HUES64 (cell line): ENCODE data around the gene HIVEP3.

Experiments used
- H3K27ac ChIP-seq: 2 replicates; pipeline ENCODE4 v1.7.0; 2013; ENCODE audit warnings: low read depth, low read length, inconsistent platforms
- H3K27me3 ChIP-seq: 2 replicates; pipeline ENCODE4 v1.6.1; 2013; ENCODE audit warnings: mild to moderate bottlenecking, low read length; ENCODE audit not compliant: insufficient read depth
- H3K36me3 ChIP-seq: 2 replicates; pipeline ENCODE4 v1.6.1; 2013; ENCODE audit warnings: mild to moderate bottlenecking, low read length; ENCODE audit not compliant: insufficient read depth
- H3K4me1 ChIP-seq: 2 replicates; pipeline ENCODE4 v1.6.1; 2013; ENCODE audit warnings: mild to moderate bottlenecking, low read length, moderate library complexity; ENCODE audit not compliant: insufficient read depth
- H3K4me3 ChIP-seq: 2 replicates; pipeline ENCODE4 v1.5.1; 2013; ENCODE audit warnings: mild to moderate bottlenecking, low read length, moderate library complexity
- H3K9ac ChIP-seq: 2 replicates; pipeline ENCODE4 v1.6.1; 2013; ENCODE audit warnings: mild to moderate bottlenecking, low read depth, low read length
- H3K9me3 ChIP-seq: 2 replicates; pipeline ENCODE4 v1.6.1; 2013; ENCODE audit warnings: low read depth, low read length; ENCODE audit not compliant: insufficient read depth
- WGBS: fragments of 150-250, 120-280 bp; methylation state at CpG from one replicate; pipeline ENCODE4 v1.1.7; 2013; ENCODE audit warnings: missing lambda C conversion rate; 5-methylcytosine and 5-hydroxymethylcytosine counted together

HIVEP3 gene

GRCh38 chr1:41611932-41612450 lies 306.7 kb downstream of the HIVEP3 start:
- Histone ChIP-seq H3K27ac (no peak overlapping the region), H3K9me3 (no peaks in the 10 kb centered on the region), H3K4me1 (no peaks in the 10 kb centered on the region), H3K36me3 (no peaks in the 10 kb centered on the region), H3K4me3 (no peak overlapping the region), H3K27me3 (no peaks in the 10 kb centered on the region), H3K9ac (no peak overlapping the region)
- 93% methylated on average over 6 of the region's 6 CpGs for WGBS

- Histone ChIP-seq H3K9ac (no peak overlapping the region), H3K4me1 (no peaks in the 10 kb centered on the region), H3K9me3 (no peaks in the 10 kb centered on the region), H3K27ac (no peak overlapping the region), H3K27me3 (no peaks in the 10 kb centered on the region), H3K4me3 (no peak overlapping the region), H3K36me3 (no peaks in the 10 kb centered on the region)
- 88% methylated on average over 17 of the region's 17 CpGs for WGBS
Observed at GRCh38 chr1:41611068-41611931, 307.4 kb downstream of the HIVEP3 start.

GRCh38 chr1:41610361-41610760 lies 308.4 kb downstream of the HIVEP3 start:
- H3K27me3 ChIP-seq: no peaks in the 10 kb centered on the region
- H3K27ac ChIP-seq: no peak overlapping the region
- no peaks in the 10 kb centered on the region for H3K9me3 ChIP-seq
- no peak overlapping the region for H3K4me3 ChIP-seq
- no peaks in the 10 kb centered on the region for H3K4me1 ChIP-seq
- 88% methylated on average over 4 of the region's 4 CpGs for WGBS
- no peaks in the 10 kb centered on the region for H3K36me3 ChIP-seq
- H3K9ac ChIP-seq: no peak overlapping the region

GRCh38 chr1:41609166-41609883 lies 309.4 kb downstream of the HIVEP3 start:
- no peak overlapping the region for H3K4me3 ChIP-seq
- no peaks in the 10 kb centered on the region for H3K4me1 ChIP-seq
- no peak overlapping the region for H3K27ac ChIP-seq
- no peaks in the 10 kb centered on the region for H3K9me3 ChIP-seq
- no peaks in the 10 kb centered on the region for H3K27me3 ChIP-seq
- no peak overlapping the region for H3K9ac ChIP-seq
- H3K36me3 ChIP-seq: no peaks in the 10 kb centered on the region
- WGBS: 93% methylated on average over 10 of the region's 10 CpGs

- Histone ChIP-seq H3K9ac (no peak overlapping the region), H3K36me3 (no peaks in the 10 kb centered on the region), H3K27me3 (no peaks in the 10 kb centered on the region), H3K27ac (no peak overlapping the region), H3K4me3 (no peak overlapping the region), H3K4me1 (no peaks in the 10 kb centered on the region), H3K9me3 (no peaks in the 10 kb centered on the region)
- 88% methylated on average over 4 of the region's 4 CpGs for WGBS
Observed at GRCh38 chr1:41608211-41608610, 310.5 kb downstream of the HIVEP3 start.

- Histone ChIP-seq H3K27ac (no peak overlapping the region), H3K4me3 (no peak overlapping the region), H3K27me3 (no peaks in the 10 kb centered on the region), H3K9ac (no peak overlapping the region), H3K36me3 (no peaks in the 10 kb centered on the region), H3K9me3 (no peaks in the 10 kb centered on the region), H3K4me1 (no peaks in the 10 kb centered on the region)
- WGBS: 87% methylated on average over 5 of the region's 5 CpGs
Observed at GRCh38 chr1:41607808-41608207, 310.9 kb downstream of the HIVEP3 start.

GRCh38 chr1:41599912-41600311 lies 318.8 kb downstream of the HIVEP3 start:
- H3K27me3 ChIP-seq: no peaks in the 10 kb centered on the region
- no peak overlapping the region for H3K9ac ChIP-seq
- H3K36me3 ChIP-seq: no peaks in the 10 kb centered on the region
- WGBS: 81% methylated on average over 4 of the region's 5 CpGs
- H3K27ac ChIP-seq: no peak overlapping the region
- no peaks in the 10 kb centered on the region for H3K4me1 ChIP-seq
- no peak overlapping the region for H3K4me3 ChIP-seq
- peaks cover 4% of the 10 kb centered on the region; the same call in 1 of the 2 replicates for H3K9me3 ChIP-seq

- H3K27me3 ChIP-seq: no peaks in the 10 kb centered on the region
- H3K9ac ChIP-seq: no peak overlapping the region
- H3K36me3 ChIP-seq: no peaks in the 10 kb centered on the region
- no peak overlapping the region for H3K4me3 ChIP-seq
- H3K4me1 ChIP-seq: no peaks in the 10 kb centered on the region
- H3K27ac ChIP-seq: no peak overlapping the region
- peaks cover 4% of the 10 kb centered on the region; the same call in 1 of the 2 replicates for H3K9me3 ChIP-seq
- 95% methylated on average over 3 of the region's 3 CpGs for WGBS
Observed at GRCh38 chr1:41598325-41598724, 320.4 kb downstream of the HIVEP3 start.

GRCh38 chr1:41592451-41593125 lies 326.1 kb downstream of the HIVEP3 start:
- Histone ChIP-seq H3K36me3 (no peaks in the 10 kb centered on the region), H3K4me3 (no peak overlapping the region), H3K27ac (no peak overlapping the region), H3K4me1 (no peaks in the 10 kb centered on the region), H3K9ac (no peak overlapping the region), H3K9me3 (no peaks in the 10 kb centered on the region), H3K27me3 (no peaks in the 10 kb centered on the region)
- WGBS: 92% methylated on average over 5 of the region's 5 CpGs

- Histone ChIP-seq H3K9me3 (no peaks in the 10 kb centered on the region), H3K9ac (no peak overlapping the region), H3K36me3 (no peaks in the 10 kb centered on the region), H3K27ac (no peak overlapping the region), H3K4me3 (no peak overlapping the region), H3K4me1 (no peaks in the 10 kb centered on the region), H3K27me3 (no peaks in the 10 kb centered on the region)
- WGBS: 94% methylated on average over 6 of the region's 6 CpGs
Observed at GRCh38 chr1:41591891-41592290, 326.8 kb downstream of the HIVEP3 start.

GRCh38 chr1:41590331-41590730 lies 328.4 kb downstream of the HIVEP3 start:
- H3K27me3 ChIP-seq: no peaks in the 10 kb centered on the region
- H3K27ac ChIP-seq: no peak overlapping the region
- H3K4me3 ChIP-seq: no peak overlapping the region
- no peaks in the 10 kb centered on the region for H3K36me3 ChIP-seq
- no peaks in the 10 kb centered on the region for H3K4me1 ChIP-seq
- no peaks in the 10 kb centered on the region for H3K9me3 ChIP-seq
- no peak overlapping the region for H3K9ac ChIP-seq
